ENCODE measurements around the gene KIF14.

DNA sequence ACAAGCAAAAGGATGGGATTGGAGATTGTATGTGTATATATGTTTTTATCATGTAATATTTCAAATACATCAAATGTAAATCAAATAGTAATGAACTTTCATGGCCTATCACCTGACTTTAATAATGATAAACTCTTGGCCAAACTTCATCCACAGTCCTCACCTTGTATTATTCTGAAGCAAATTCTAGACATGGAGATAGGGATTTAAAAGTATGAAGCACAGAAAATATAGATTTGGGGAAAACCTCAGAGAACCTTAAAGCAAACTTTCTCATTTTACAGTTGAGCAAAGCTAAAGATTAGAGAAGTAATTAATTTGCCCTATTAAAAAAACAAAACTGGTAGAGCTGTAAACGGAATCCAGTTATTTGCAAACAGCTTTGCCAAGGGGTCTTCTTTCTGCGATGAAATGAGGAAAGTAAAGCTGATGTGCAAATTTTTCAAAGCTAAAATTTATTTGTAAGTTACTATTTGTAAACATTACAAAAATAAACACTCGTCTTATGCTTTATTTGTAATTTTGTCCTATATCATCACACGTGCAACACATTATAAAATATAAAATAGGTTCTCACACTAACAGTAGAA is 19.9 kb upstream of the KIF14 start:
- TF ChIP-seq SMAD3 (CRISPR knock-in tag; IDR thresholded peaks at IDR 0.05): no peak
- TF ChIP-seq FOXP4 (CRISPR knock-in tag; IDR thresholded peaks at IDR 0.05): no peak
- TF ChIP-seq PAX8 (CRISPR knock-in tag; IDR thresholded peaks at IDR 0.05; ENCODE audit: borderline replicate concordance): no peak
- no peak for TF ChIP-seq KLF9 (CRISPR knock-in tag; IDR thresholded peaks at IDR 0.05; ENCODE audit: low read depth)
- TF ChIP-seq POLR2AphosphoS5 (IDR thresholded peaks at IDR 0.05; ENCODE audit: low read depth, low read length): no peak
- TF ChIP-seq ARID3A (IDR thresholded peaks at IDR 0.05; ENCODE audit: low read depth, low read length): no peak
- TF ChIP-seq ZNF547 (CRISPR knock-in tag; IDR thresholded peaks at IDR 0.05): no peak
- TF ChIP-seq ZFP62 (CRISPR knock-in tag; IDR thresholded peaks at IDR 0.05): no peak
- TF ChIP-seq SRSF4 (IDR thresholded peaks at IDR 0.05; ENCODE audit: low read depth, low read length, poor library complexity, severe bottlenecking): no peak
- TF ChIP-seq AKNA (CRISPR knock-in tag; IDR thresholded peaks at IDR 0.05; ENCODE audit: borderline replicate concordance): no peak
- TF ChIP-seq ZBTB21 (CRISPR knock-in tag; IDR thresholded peaks at IDR 0.05): no peak
